ENCODE results near the gene ATL1. TPM values are rescaled to one million over a fixed set of nuclear protein-coding genes. Genes with fewer than 3 reads are reported as not detected.

The ATL1 gene
- total and polyA plus RNA-seq, 2 of the 13 experiments (the other 11 are each of a cell fraction or from before 2014, with no cell fraction given) = 0.60 to 0.65 TPM

DNA sequence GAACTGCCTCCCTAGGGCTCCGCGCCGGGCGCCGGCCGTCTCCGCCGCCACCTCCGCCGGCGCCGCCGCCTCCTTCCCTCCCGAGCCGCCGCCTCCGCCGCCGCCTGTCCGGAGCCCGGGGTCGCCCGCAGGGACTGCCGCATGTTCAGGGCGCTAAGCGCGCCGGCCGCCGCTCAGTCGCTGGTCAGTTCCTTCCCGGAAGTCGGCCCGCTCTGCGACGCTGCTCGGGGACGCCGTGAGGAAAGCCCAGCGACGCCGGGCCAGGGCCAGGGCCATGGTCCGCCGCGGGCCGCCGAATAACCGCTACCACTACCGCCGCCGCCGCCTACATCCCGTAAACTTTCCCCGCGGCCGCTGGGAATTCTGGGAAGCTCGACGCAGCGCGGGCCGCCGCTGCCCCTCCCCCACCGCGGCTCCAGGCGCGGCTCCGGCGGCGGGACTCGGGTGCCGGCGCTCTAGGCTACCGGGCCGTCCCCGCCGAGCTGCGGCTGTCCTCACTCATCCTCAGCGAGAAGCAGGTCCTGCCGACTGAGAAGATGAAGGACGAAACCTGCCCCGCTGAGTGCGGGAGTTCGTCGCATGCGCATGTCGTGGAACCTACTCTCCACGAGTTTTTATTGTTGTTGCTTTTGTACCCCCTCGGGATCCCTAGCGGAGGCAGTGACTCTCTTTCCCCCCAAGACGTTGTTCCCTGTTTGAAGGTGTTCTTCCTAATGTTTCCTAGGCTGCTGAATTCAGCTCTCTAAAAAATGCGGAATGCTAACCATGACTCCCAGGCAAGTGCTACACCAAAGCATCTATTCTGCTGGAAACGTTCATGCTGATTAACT is 108.3 kb downstream of the ATL1 start, which contains the start of gene SAV1 (continued):
- TF ChIP-seq ZNF775 (CRISPR knock-in tag; IDR thresholded peaks at IDR 0.05; ENCODE audit: borderline replicate concordance) (no peak), ZC3H4 (CRISPR knock-in tag; IDR thresholded peaks at IDR 0.05; ENCODE audit: borderline replicate concordance) (peak; percentile 97), SKIL (CRISPR knock-in tag; IDR thresholded peaks at IDR 0.05; ENCODE audit: borderline replicate concordance) (no peak), MBD4 (IDR thresholded peaks at IDR 0.05; ENCODE audit: borderline replicate concordance, low read length) (no peak), EED (CRISPR knock-in tag; IDR thresholded peaks at IDR 0.05) (0 out of 2 replicates have a peak, but pooled peaks have one; percentile 42), TCF7L2 (IDR thresholded peaks at IDR 0.05; ENCODE audit: low read depth, low read length) (no peak), AGO1 (IDR thresholded peaks at IDR 0.05; ENCODE audit: low read depth, low read length, poor library complexity, severe bottlenecking) (no peak), TSC22D2 (CRISPR knock-in tag; IDR thresholded peaks at IDR 0.05; ENCODE audit: borderline replicate concordance) (no peak), ARID4A (CRISPR knock-in tag; IDR thresholded peaks at IDR 0.05; ENCODE audit: borderline replicate concordance) (peak; percentile 87; the same call in 1 of the 2 replicates), NFYB (CRISPR knock-in tag; IDR thresholded peaks at IDR 0.05) (no peak), KAT8 (CRISPR knock-in tag; IDR thresholded peaks at IDR 0.05) (peak; percentile 74; the same call in 1 of the 2 replicates), ATAD3A (CRISPR knock-in tag; IDR thresholded peaks at IDR 0.05) (no peak), NFRKB (IDR thresholded peaks at IDR 0.05) (no peak), ZBTB42 (CRISPR knock-in tag; IDR thresholded peaks at IDR 0.05) (peak; percentile 60; the same call in 1 of the 2 replicates), ZSCAN20 (CRISPR knock-in tag; IDR thresholded peaks at IDR 0.05; ENCODE audit: borderline replicate concordance) (peak; percentile 86; the same call in 1 of the 2 replicates), ZBTB21 (CRISPR knock-in tag; IDR thresholded peaks at IDR 0.05) (no peak)
- TF ChIP-seq, protein P1, sequence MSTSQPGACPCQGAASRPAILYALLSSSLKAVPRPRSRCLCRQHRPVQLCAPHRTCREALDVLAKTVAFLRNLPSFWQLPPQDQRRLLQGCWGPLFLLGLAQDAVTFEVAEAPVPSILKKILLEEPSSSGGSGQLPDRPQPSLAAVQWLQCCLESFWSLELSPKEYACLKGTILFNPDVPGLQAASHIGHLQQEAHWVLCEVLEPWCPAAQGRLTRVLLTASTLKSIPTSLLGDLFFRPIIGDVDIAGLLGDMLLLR (CRISPR knock-in tag; IDR thresholded peaks at IDR 0.05) = peak; percentile 88; the same call in 1 of the 2 replicates
- TF ChIP-seq, protein P2, sequence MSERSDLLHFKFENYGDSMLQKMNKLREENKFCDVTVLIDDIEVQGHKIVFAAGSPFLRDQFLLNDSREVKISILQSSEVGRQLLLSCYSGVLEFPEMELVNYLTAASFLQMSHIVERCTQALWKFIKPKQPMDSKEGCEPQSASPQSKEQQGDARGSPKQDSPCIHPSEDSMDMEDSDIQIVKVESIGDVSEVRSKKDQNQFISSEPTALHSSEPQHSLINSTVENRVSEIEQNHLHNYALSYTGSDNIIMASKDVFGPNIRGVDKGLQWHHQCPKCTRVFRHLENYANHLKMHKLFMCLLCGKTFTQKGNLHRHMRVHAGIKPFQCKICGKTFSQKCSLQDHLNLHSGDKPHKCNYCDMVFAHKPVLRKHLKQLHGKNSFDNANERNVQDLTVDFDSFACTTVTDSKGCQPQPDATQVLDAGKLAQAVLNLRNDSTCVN (CRISPR knock-in tag; IDR thresholded peaks at IDR 0.05; ENCODE audit: borderline replicate concordance) = 0 out of 2 replicates have a peak, but pooled peaks have one; percentile 44

All from HepG2 (cell line).